Naive B cell (primary cell): ENCODE data around the gene POC5. TPM values are rescaled to one million over a fixed set of nuclear protein-coding genes. Genes with fewer than 3 reads are reported as not detected.
A peak's percentile ranks its signal among the peaks of the same experiment; 100 is the strongest.

Source experiments
- ATAC-seq, 2 donors: fragments of 150-1000 bp; cut with Tn5 transposase; 2 replicates each; pipeline ENCODE4 v1.10.0; 2021; ENCODE audit warnings: low read depth in 2 of 2, mild to moderate bottlenecking in 2 of 2, moderate library complexity in 2 of 2
- DNase-seq: peaks from one replicate; pipeline ENCODE4 v3.0.0; 2022
- H3K27ac Mint-ChIP-seq, 6 donors: one replicate each; pipeline ENCODE4 v1.8.0; 2020 to 2022; ENCODE audit warnings: mild to moderate bottlenecking in 6 of 6, mixed read lengths in 6 of 6, moderate library complexity in 5 of 6, inconsistent platforms in 2 of 6
- H3K27me3 Mint-ChIP-seq, 3 donors: one replicate each; pipeline ENCODE4 v1.8.0; 2021 to 2022; ENCODE audit warnings: mixed read lengths in 3 of 3, mild to moderate bottlenecking in 1 of 3
- H3K36me3 Mint-ChIP-seq, 2 donors: one replicate each; pipeline ENCODE4 v1.8.0; 2020 to 2022; ENCODE audit warnings: mixed read lengths in 2 of 2, inconsistent platforms in 1 of 2, mild to moderate bottlenecking in 1 of 2
- H3K4me1 Mint-ChIP-seq, 3 donors: one replicate each; pipeline ENCODE4 v1.8.0; 2020 to 2022; ENCODE audit warnings: mixed read lengths in 3 of 3, inconsistent platforms in 1 of 3, mild to moderate bottlenecking in 1 of 3, moderate library complexity in 1 of 3
- H3K4me3 Mint-ChIP-seq, 8 donors: one replicate each; pipeline ENCODE4 v1.8.0; 2020 to 2022; ENCODE audit warnings: mild to moderate bottlenecking in 8 of 8, mixed read lengths in 8 of 8, moderate library complexity in 8 of 8, inconsistent platforms in 2 of 8
- H3K9me3 Mint-ChIP-seq, 7 donors: one replicate each; pipeline ENCODE4 v1.8.0; 2020 to 2022; ENCODE audit warnings: mixed read lengths in 7 of 7, mild to moderate bottlenecking in 5 of 7, inconsistent platforms in 2 of 7, moderate library complexity in 1 of 7
- polyA plus RNA-seq, 6 donors: library from polyadenylated mRNA; unstranded; fragments of 300-500 nt; fragmentation: Illumina TruSeq; gene quantifications; one replicate each; pipeline ENCODE4 v1.2.3, GENCODE V29; 2021; ENCODE audit warnings: low read depth in 6 of 6

The POC5 gene
- polyA plus RNA-seq, 6 donors from 2014 or later = 11.1 to 26.7 (median 18.9) TPM

DNA sequence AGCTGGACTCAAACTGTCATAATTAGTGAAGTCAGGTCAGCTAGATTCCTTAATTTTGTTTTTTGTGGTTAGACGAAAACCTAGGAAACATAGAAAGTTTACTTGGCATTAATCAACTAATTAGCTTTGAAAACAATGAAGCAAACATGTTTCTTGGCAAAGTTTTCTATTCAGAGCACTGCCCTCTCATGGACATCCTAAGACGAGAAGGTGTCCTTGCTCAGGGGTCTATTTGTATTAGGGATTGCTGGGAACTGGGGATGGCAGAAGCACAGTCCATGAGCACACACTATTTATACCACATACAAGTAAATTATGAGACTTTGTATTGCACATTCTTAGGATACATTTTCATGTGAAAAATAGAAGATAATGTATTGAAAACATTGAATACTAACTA lies 49.7 kb downstream of the POC5 start:
- H3K27me3 Mint-ChIP-seq = no peaks in the 10 kb centered on the region
- peaks cover 5 to 7% of the 10 kb centered on the region in 2 donors for H3K36me3 Mint-ChIP-seq
- no peak for ATAC-seq
- peaks cover 10 to 17% (median 15%) of the 10 kb centered on the region in 3 donors for H3K4me1 Mint-ChIP-seq
- no peak overlapping the region for H3K4me3 Mint-ChIP-seq
- no peak overlapping the region for H3K27ac Mint-ChIP-seq
- H3K9me3 Mint-ChIP-seq = no peaks in the 10 kb centered on the region
- DNase-seq = no peak

DNA sequence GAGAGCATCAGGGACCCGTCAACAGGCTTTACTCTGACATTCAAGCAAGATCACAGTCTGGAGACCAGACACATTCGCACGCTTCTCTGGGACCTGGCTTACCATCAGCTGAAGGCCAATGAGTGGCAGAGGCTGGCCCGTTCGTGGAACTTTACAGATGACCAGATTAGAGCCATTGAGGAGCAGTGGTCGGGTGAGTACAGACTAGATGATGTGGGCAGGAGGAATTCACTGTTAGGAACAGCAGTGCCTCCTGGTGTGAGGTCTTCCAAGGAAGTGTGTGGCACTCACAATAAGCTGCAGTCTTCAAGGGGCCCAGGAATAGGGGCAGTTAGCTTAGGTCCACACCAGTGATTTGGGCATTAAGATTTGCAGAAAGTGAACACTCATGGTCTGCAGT lies 50.4 kb downstream of the POC5 start:
- Mint-ChIP-seq H3K36me3 (peaks cover 0 to 5% of the 10 kb centered on the region in 2 donors), H3K4me1 (peaks cover 10 to 17% (median 15%) of the 10 kb centered on the region in 3 donors), H3K9me3 (no peaks in the 10 kb centered on the region), H3K4me3 (no peak overlapping the region), H3K27ac (no peak overlapping the region), H3K27me3 (no peaks in the 10 kb centered on the region)
- no peak for DNase-seq
- ATAC-seq = no peak

DNA sequence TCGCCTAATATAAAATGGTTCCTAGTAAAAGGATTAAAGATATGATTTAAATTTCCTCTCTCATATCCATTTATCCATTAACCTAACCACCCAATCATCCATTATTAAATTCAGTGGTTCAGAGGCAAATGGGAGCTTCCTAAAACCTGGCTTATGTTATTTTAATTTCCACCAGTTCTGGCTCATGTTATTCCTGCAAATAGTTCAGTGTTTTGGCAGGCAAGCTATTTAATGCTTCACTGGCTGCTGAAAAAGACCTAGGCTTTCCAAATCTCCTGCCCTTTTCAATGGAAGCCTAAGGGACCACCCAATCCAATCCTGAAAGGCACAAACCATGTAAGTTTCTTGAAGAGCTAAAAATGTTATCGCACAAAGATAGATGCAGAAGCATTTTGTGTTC lies 52.3 kb downstream of the POC5 start:
- H3K27me3 Mint-ChIP-seq = no peaks in the 10 kb centered on the region
- peaks cover 10 to 17% (median 15%) of the 10 kb centered on the region in 3 donors for H3K4me1 Mint-ChIP-seq
- H3K27ac Mint-ChIP-seq = no peak overlapping the region
- H3K4me3 Mint-ChIP-seq = no peak overlapping the region
- H3K36me3 Mint-ChIP-seq = peaks cover 0 to 5% of the 10 kb centered on the region in 2 donors
- ATAC-seq = no peak
- DNase-seq = no peak
- no peaks in the 10 kb centered on the region for H3K9me3 Mint-ChIP-seq

DNA sequence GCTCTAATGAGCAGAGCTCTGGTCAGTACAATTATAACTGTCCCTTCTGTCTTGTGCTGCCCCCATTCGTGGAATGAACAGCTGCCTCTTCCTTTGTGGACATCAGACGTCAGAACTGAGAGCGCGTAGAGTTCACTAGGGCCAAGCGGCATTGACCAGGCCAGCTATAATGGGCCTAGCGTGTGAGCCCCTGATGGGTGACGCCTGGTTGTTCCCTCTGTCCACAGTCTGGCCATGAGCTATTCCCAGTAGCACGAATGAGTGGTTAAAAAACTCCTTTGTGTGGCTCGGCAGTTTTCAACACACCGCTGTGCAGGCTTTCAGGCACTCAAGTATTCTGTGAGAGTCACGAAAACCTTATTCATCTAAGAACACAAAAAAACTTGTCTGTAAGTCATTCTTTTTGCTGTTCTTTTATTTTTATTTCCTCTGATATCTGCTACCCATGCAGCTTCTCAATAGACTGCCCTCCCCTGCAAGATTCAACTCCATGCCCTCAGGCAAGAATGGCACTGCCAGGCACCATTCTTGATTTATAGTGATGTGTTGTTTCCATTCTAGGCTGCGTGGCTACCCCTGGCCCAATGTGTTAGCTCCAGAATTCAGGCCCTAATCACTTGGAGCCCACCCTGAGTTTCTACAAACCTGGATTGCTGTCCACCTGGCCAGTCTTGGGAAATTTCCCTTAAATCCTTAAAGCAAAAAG lies 53.5 kb downstream of the POC5 start:
- Mint-ChIP-seq H3K27ac (no peak overlapping the region), H3K27me3 (no peaks in the 10 kb centered on the region), H3K4me3 (no peak overlapping the region), H3K9me3 (no peaks in the 10 kb centered on the region), H3K36me3 (peaks cover 0 to 5% of the 10 kb centered on the region in 2 donors), H3K4me1 (peaks cover 4 to 8% (median 6%) of the 10 kb centered on the region in 3 donors)
- no peak for ATAC-seq
- DNase-seq = no peak

DNA sequence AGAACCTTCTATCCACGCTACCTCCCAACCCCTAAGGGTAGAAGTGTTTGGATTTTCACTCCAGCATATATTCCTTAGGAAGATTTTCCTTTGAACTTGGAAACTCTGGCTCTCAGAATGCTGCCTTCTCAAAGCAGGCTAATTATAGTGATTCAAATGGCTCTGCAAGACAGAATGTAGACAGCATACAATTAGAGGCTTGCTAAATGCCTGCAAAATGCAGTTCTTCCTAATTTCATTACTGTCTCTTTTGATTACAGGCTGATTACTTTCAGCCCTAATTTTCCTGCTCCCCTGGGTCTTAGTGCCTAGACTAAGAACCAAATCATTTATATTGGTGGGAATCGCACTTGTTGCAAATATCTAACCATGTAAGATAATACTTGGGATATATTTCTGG lies 55.2 kb downstream of the POC5 start:
- H3K27me3 Mint-ChIP-seq = no peaks in the 10 kb centered on the region

DNA sequence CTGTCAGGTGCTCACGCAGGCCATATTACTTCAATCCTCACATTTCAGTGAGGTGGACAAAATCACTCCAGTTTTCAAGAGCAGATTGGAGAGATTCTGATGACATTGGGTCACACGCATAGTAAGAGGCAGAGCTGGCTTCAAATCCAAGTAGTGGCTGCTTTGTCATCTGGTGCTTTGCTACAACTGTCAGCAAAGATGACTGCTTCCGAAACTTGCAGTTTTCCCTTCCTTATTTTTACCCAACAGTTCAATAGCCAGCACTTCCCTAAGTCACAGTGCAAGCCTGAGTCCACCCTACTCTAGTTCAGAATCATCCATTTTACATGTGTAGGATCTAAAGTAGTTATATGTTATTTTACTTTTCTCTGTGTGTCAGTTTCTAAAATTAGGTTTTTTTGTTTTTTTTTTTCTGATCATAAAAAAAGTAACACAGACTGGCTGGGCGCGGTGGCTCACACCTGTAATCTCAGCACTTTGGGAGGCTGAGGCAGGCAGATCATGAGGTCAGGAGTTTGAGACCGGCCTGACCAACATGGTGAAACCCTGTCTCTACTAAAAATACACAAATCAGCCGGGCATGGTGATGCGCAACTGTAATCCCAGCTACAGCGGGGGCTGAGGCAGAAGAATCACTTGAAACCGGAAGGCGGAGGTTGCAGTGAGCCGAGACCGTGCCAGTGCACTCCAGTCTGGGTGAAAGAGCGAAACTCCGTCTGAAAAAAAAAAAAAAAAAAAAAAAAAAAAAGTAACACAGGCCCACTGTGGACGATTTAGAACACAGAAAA lies 56.4 kb downstream of the POC5 start:
- no peak for ATAC-seq
- Mint-ChIP-seq H3K27ac (peak overlapping the region in 1 of 6 donors; percentile 32), H3K4me3 (no peak overlapping the region), H3K36me3 (peaks cover 0 to 5% of the 10 kb centered on the region in 2 donors), H3K4me1 (no peaks in the 10 kb centered on the region), H3K27me3 (no peaks in the 10 kb centered on the region), H3K9me3 (no peaks in the 10 kb centered on the region)
- no peak for DNase-seq

More for the DNA sequence above, 55.2 kb downstream of the POC5 start:
- Mint-ChIP-seq H3K9me3 (no peaks in the 10 kb centered on the region), H3K4me3 (no peak overlapping the region), H3K36me3 (peaks cover 0 to 5% of the 10 kb centered on the region in 2 donors), H3K4me1 (no peaks in the 10 kb centered on the region), H3K27ac (no peak overlapping the region)
- DNase-seq (no peak), ATAC-seq (no peak)

DNA sequence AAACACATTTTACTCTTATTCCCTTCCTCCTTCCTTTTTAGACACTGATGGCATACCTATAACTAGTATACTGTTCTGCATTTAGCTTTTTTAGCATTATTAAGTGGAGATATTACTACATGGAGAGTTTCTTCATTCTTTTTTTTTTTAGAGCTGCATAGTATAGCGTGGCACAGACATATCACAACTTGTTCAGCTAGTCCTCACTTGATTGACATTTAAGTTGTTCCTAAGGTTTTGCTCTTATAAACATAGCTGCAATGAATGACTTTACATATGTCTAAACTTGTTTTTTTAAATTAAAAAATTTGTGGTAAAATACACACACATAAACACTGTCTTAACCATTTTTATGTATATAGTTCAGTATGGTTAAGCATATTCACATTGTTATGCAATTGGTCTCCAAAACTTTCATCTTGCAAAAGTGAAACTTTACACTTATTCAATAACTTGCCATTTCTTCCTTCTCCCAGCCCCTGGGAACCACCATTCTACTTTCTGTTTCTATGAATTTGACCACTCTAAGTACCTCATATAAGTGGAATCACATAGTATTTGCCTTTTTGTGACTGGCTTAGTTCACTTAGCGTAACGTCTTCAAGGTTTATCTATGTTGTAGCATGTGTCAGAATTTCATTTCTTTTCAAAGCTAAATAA lies 57.3 kb downstream of the POC5 start:
- Mint-ChIP-seq H3K4me3 (no peak overlapping the region), H3K36me3 (peaks cover 0 to 5% of the 10 kb centered on the region in 2 donors), H3K27me3 (peaks cover 0 to 4% (median 0%) of the 10 kb centered on the region in 3 donors), H3K27ac (no peak overlapping the region), H3K4me1 (no peaks in the 10 kb centered on the region), H3K9me3 (no peaks in the 10 kb centered on the region)
- no peak for ATAC-seq
- no peak for DNase-seq

DNA sequence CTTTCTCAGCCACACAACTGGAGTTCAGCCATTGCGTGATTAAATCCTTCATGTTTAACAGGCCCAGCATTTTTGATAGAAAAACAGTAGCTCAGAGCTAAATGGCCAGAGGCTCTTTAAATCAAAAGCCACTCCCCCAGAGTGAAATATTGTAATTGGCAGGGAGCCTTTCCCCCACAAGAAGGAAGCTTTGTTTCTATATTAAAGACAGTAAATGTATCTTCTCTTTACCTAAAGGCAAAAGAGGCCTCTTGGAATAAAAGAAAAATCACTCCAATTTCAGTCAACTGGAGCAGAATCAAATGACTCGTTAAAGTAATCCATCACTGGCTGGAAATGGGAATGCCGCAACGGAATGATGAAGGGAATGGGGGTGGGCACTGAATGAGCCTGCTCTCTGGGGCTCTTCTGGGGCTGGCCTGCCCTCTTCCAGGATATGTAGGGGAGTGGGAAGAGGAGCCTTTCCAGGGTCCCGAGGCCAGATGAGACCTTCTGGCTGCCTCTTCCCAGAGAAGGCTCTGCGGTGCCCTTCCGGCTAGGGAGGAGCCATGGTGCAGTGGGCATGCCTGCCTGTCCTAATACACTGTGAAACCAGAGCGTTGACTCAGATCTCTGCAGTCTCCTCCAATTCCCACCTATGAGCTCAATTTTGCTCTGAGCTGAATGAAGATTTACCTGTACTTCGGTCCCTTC lies 60.8 kb downstream of the POC5 start:
- Mint-ChIP-seq H3K9me3 (no peaks in the 10 kb centered on the region), H3K27ac (peak overlapping the region in 1 of 6 donors; percentile 21), H3K4me3 (peak overlapping the region in 7 of 8 donors; percentile 30 to 65 (median 44)), H3K27me3 (peaks cover 0 to 16% (median 6%) of the 10 kb centered on the region in 3 donors), H3K36me3 (no peaks in the 10 kb centered on the region), H3K4me1 (peaks cover 0 to 3% (median 0%) of the 10 kb centered on the region in 3 donors)
- ATAC-seq (no peak), DNase-seq (no peak)

DNA sequence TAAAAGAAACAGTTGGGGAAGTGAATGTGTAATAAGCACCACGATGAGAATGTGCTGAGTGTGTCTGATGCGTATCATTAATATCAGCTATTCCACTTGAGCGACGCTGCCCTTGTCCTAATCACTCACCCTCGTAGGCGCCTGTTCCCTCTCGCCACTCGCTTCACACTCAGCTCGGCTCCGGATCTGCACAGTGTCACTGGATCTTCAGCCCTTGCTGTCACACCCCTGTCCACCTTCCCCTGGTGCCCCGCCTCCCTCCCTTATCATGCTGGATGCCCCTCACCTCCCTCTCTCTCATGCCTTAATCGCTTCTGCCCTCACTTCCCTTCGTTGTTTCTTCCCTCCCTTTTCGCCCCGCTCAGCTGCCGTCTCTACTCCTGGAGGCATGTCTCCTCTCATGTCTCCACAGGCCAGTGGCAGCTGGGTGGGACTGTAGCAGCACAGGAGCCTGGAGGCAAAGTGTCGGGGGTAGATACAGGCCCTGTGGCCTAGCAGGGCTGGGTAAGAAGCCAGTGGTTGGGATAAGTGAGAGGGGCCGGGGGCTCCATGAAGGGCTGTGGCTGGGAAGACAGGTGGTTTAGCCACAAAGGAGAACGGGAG lies 62.4 kb downstream of the POC5 start:
- no peak overlapping the region for H3K4me3 Mint-ChIP-seq
- DNase-seq (no peak), ATAC-seq (no peak)
- peak overlapping the region in 1 of 6 donors; percentile 9 for H3K27ac Mint-ChIP-seq
- H3K9me3 Mint-ChIP-seq = no peaks in the 10 kb centered on the region
- no peaks in the 10 kb centered on the region for H3K36me3 Mint-ChIP-seq
- peaks cover 0 to 16% (median 6%) of the 10 kb centered on the region in 3 donors for H3K27me3 Mint-ChIP-seq
- H3K4me1 Mint-ChIP-seq = peaks cover 0 to 3% (median 0%) of the 10 kb centered on the region in 3 donors

DNA sequence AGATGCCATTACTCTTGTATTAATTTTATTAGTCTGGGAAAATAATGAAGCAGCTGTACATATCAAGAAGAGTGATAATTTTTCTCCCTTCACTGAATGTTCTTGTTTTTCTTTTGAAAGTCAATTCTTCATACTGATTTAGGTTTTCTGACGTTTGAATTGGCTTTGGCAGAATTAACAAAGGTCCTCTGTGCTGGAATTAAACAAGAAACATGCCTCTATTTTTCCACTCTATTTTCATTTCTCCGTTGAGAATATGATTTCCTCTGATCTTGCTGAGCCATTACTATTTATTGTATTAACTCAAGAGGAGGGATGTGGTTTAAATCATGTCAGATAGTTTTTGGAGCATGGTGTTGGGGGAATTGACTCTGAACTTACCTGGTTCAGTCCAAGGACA lies 63.7 kb downstream of the POC5 start:
- peaks cover 0 to 3% (median 0%) of the 10 kb centered on the region in 3 donors for H3K4me1 Mint-ChIP-seq
- no peak for DNase-seq
- H3K27me3 Mint-ChIP-seq = peaks cover 0 to 16% (median 6%) of the 10 kb centered on the region in 3 donors
- no peak for ATAC-seq
- H3K4me3 Mint-ChIP-seq = peak overlapping the region in 1 of 8 donors; percentile 54
- H3K9me3 Mint-ChIP-seq = peaks cover 0 to under 1% (median 0%) of the 10 kb centered on the region in 7 donors
- no peak overlapping the region for H3K27ac Mint-ChIP-seq
- H3K36me3 Mint-ChIP-seq = no peaks in the 10 kb centered on the region

DNA sequence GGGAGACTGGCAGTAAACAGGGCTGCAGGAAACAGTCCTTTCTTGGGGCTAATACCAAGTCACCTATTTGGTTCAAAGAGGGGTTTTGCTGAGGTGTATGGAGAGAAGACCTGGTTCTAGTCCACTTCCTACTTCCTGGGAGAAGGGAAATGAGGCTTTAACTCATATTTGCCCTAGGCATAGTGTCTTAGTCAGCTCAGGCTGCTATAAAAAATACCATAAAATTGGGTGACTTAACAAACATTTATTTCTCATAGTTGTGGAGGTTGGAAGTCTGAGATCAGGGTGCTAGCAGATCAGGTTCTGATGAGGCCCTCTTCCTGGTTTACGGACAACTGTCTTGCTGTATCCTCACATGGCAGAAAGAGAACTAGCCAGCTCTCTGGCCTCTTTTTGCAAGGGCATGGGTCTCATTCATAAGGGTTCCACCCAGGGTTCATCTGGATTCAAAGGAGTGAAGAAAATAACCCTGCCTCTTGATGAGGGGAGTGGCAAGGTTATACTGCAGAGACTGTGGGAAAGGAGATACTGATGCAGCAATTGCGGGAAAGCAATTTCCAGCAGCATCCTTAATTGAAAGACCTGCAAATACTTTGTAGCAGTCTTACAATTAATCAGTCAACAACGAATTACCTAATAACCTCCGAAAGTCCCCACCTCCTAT lies 65.5 kb downstream of the POC5 start:
- H3K36me3 Mint-ChIP-seq = no peaks in the 10 kb centered on the region
- peaks cover 0 to 16% (median 6%) of the 10 kb centered on the region in 3 donors for H3K27me3 Mint-ChIP-seq
- H3K9me3 Mint-ChIP-seq = peaks cover 0 to 4% (median 0%) of the 10 kb centered on the region in 7 donors
- no peak overlapping the region for H3K27ac Mint-ChIP-seq
- DNase-seq = no peak
- H3K4me1 Mint-ChIP-seq = peaks cover 0 to 3% (median 0%) of the 10 kb centered on the region in 3 donors
- no peak for ATAC-seq
- H3K4me3 Mint-ChIP-seq = no peak overlapping the region

DNA sequence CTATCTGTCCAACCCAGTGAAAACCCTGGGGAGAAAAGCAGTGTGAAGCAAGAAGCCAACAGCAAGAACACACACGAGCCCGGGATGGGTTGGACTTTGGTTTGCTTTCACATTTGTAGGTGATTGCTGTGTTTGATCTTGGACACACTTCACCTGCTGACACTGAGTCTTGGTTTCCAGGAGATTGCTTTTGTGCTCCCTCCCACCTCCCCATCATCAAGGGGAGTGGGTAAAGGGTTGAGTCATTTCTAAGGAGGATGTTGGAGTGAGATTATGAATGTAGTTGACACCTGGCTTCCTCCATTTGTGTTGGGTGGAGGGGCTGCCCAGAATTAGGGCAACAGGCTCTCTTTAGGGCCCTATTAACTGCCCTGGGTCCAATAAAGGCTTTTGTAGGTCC lies 68.5 kb downstream of the POC5 start:
- Mint-ChIP-seq H3K36me3 (no peaks in the 10 kb centered on the region), H3K9me3 (peaks cover 0 to 4% (median 0%) of the 10 kb centered on the region in 7 donors), H3K27ac (no peak overlapping the region), H3K4me1 (no peaks in the 10 kb centered on the region), H3K4me3 (no peak overlapping the region), H3K27me3 (no peaks in the 10 kb centered on the region)
- DNase-seq (no peak), ATAC-seq (no peak)
